ENCODE measurements around the gene MARK3.

The MARK3 gene

GRCh38 chr14:103385152-103385928 is at the start of gene MARK3:
TSS of gene MARK3 (plus strand) at chr14:103385415. CDS start at chr14:103386030, 615 bp downstream.
- Histone ChIP-seq H3K27me3 (no peaks in the 10 kb centered on the region), H3K4me3 (ENCODE audit: low read depth in 1 of 2, low read length in 1 of 2) (peak within 1 kb of the TSS; percentile 84 to 94), H3K4me1 (ENCODE audit: control insufficient read depth in 1 of 2, insufficient read depth in 1 of 2, low read depth in 1 of 2, low read length in 1 of 2) (peaks cover 67 to 68% of the 10 kb centered on the region in 2 experiments), H3K27ac (peak within 1 kb of the TSS; percentile 93), H3K36me3 (no peaks in the 10 kb centered on the region), H3K9me3 (no peaks in the 10 kb centered on the region)
- peak; percentile 71 for TF ChIP-seq CTCF (IDR thresholded peaks at IDR 0.05)

GRCh38 chr14:103336191-103336590 is 49.0 kb upstream of the MARK3 start:
- H3K4me1 ChIP-seq (ENCODE audit: control insufficient read depth in 1 of 2, insufficient read depth in 1 of 2, low read depth in 1 of 2, low read length in 1 of 2) = peaks cover 28 to 29% of the 10 kb centered on the region in 2 experiments
- peak overlapping the region in 1 of 2 experiments; percentile 85 for H3K4me3 ChIP-seq (ENCODE audit: low read depth in 1 of 2, low read length in 1 of 2)
- no peak for TF ChIP-seq CTCF (IDR thresholded peaks at IDR 0.05)

GRCh38 chr14:103337794-103338193 is 47.4 kb upstream of the MARK3 start:
- peaks cover 3% of the 10 kb centered on the region for H3K27me3 ChIP-seq
- H3K36me3 ChIP-seq = peaks cover 78% of the 10 kb centered on the region
- no peak overlapping the region for H3K27ac ChIP-seq
- no peak for TF ChIP-seq CTCF (IDR thresholded peaks at IDR 0.05)
- no peak overlapping the region for H3K4me3 ChIP-seq (ENCODE audit: low read depth in 1 of 2, low read length in 1 of 2)
- peaks cover 20 to 21% of the 10 kb centered on the region in 2 experiments for H3K4me1 ChIP-seq (ENCODE audit: control insufficient read depth in 1 of 2, insufficient read depth in 1 of 2, low read depth in 1 of 2, low read length in 1 of 2)
- peaks cover 6% of the 10 kb centered on the region for H3K9me3 ChIP-seq

More at GRCh38 chr14:103336191-103336590, 49.0 kb upstream of the MARK3 start:
- Histone ChIP-seq H3K27me3 (peaks cover 3% of the 10 kb centered on the region), H3K27ac (peak overlapping the region; percentile 99), H3K36me3 (peaks cover 62% of the 10 kb centered on the region), H3K9me3 (peaks cover 6% of the 10 kb centered on the region)

- H3K27me3 ChIP-seq = no peaks in the 10 kb centered on the region
- H3K36me3 ChIP-seq = peaks cover 90% of the 10 kb centered on the region
- H3K4me3 ChIP-seq (ENCODE audit: low read depth in 1 of 2, low read length in 1 of 2) = no peak overlapping the region
- H3K9me3 ChIP-seq = peaks cover 6% of the 10 kb centered on the region
- no peak overlapping the region for H3K27ac ChIP-seq
- peaks cover 13 to 16% of the 10 kb centered on the region in 2 experiments for H3K4me1 ChIP-seq (ENCODE audit: control insufficient read depth in 1 of 2, insufficient read depth in 1 of 2, low read depth in 1 of 2, low read length in 1 of 2)
- no peak for TF ChIP-seq CTCF (IDR thresholded peaks at IDR 0.05)
Measured at GRCh38 chr14:103339561-103339960, 45.7 kb upstream of the MARK3 start.

- Histone ChIP-seq H3K36me3 (peaks cover 97% of the 10 kb centered on the region), H3K4me1 (ENCODE audit: control insufficient read depth in 1 of 2, insufficient read depth in 1 of 2, low read depth in 1 of 2, low read length in 1 of 2) (peaks cover 5 to 7% of the 10 kb centered on the region in 2 experiments), H3K4me3 (ENCODE audit: low read depth in 1 of 2, low read length in 1 of 2) (no peak overlapping the region), H3K9me3 (peaks cover 6% of the 10 kb centered on the region), H3K27me3 (no peaks in the 10 kb centered on the region), H3K27ac (peak overlapping the region; percentile 15)
- TF ChIP-seq CTCF (IDR thresholded peaks at IDR 0.05) = no peak
Measured at GRCh38 chr14:103340480-103341212, 44.6 kb upstream of the MARK3 start.

Measured in neutrophil (primary cell).